ENCODE measurements around the gene CHADL.

DNA sequence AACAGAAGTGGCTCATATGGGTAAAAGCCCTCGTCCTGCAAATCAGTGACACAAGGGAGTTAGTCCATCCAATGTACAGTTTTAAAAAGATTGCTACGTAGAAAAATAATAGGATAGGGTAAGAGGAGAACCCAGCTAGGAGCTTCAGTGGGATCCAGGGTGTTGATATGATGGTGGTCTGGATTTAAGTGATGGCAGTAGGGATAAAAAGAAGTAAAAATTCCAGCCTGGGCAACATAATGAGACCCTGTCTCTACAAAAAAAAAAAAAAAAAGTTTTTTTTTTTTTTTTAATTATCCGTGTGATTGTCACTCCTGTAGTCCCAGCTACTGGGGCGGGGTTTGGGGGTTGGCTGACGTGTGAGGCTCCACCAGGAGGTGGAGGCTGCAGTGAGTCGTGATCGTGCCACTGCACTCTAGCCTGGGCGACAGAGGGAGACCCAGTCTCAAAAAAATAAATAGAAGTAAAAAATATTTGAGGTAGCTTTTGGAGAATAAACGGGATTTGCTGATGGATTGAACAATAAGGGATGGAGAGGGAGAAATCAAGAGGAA lies 42.6 kb downstream of the CHADL start:
- TF ChIP-seq, protein P1, sequence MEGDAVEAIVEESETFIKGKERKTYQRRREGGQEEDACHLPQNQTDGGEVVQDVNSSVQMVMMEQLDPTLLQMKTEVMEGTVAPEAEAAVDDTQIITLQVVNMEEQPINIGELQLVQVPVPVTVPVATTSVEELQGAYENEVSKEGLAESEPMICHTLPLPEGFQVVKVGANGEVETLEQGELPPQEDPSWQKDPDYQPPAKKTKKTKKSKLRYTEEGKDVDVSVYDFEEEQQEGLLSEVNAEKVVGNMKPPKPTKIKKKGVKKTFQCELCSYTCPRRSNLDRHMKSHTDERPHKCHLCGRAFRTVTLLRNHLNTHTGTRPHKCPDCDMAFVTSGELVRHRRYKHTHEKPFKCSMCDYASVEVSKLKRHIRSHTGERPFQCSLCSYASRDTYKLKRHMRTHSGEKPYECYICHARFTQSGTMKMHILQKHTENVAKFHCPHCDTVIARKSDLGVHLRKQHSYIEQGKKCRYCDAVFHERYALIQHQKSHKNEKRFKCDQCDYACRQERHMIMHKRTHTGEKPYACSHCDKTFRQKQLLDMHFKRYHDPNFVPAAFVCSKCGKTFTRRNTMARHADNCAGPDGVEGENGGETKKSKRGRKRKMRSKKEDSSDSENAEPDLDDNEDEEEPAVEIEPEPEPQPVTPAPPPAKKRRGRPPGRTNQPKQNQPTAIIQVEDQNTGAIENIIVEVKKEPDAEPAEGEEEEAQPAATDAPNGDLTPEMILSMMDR (IDR thresholded peaks at IDR 0.05): no peak
- TF ChIP-seq POLR2A (IDR thresholded peaks at IDR 0.05) (no peak), POLR2AphosphoS5 (IDR thresholded peaks at IDR 0.05) (no peak), EP300 (IDR thresholded peaks at IDR 0.05) (no peak)

All from suprapubic skin (tissue), 4 donors.